Esophagus muscularis mucosa (tissue), 3 donors: ENCODE data around the gene KRT32.

Experiments
- CTCF ChIP-seq, 3 experiments: fragments of 200-600 bp in 2 of 3; fragments of 450-650 bp in 1 of 3; sonication (generic) in 2 of 3; IDR thresholded peaks; one replicate each; pipeline ENCODE4 v1.5.1; 2017 to 2019; ENCODE audit warnings: antibody characterized with exemption in 3 of 3, mild to moderate bottlenecking in 2 of 3, moderate library complexity in 1 of 3
- POLR2AphosphoS5 ChIP-seq, 2 donors: sonication (generic); formaldehyde crosslinking; IDR thresholded peaks; one replicate each; pipeline ENCODE4 v1.6.1; 2017; ENCODE audit warnings: antibody characterized with exemption in 2 of 2

GRCh38 chr17:41433586-41433985 lies 33.6 kb downstream of the KRT32 start:
- TF ChIP-seq CTCF (IDR thresholded peaks at IDR 0.05) (no peak), POLR2AphosphoS5 (IDR thresholded peaks at IDR 0.05) (no peak)
